WERI-Rb-1 (cell line): ENCODE measurements around the gene TXNDC16.

Experiments used
- DNase-seq: peaks from one replicate; pipeline ENCODE4 v3.0.0-alpha.2; 2020
- H3K27ac ChIP-seq: fragments of 250-450 bp; sonication (Bioruptor Pico); 2 replicates; pipeline ENCODE4 v1.5.1; 2020; ENCODE audit warnings: mild to moderate bottlenecking, moderate library complexity
- H3K27me3 ChIP-seq: fragments of 250-450 bp; sonication (Bioruptor Pico); 2 replicates; pipeline ENCODE4 v1.5.1; 2021; ENCODE audit warnings: mild to moderate bottlenecking, low read depth, moderate library complexity; ENCODE audit not compliant: insufficient read depth, severe bottlenecking
- H3K36me3 ChIP-seq: fragments of 250-450 bp; sonication (Bioruptor Pico); 2 replicates; pipeline ENCODE4 v1.5.1; 2020; ENCODE audit warnings: mild to moderate bottlenecking, moderate library complexity
- H3K4me3 ChIP-seq: 2 replicates; pipeline ENCODE4 v1.5.1; 2011; ENCODE audit warnings: low read depth, mild to moderate bottlenecking, control low read depth, low read length
- H3K9me3 ChIP-seq: fragments of 250-450 bp; sonication (Bioruptor Pico); 2 replicates; pipeline ENCODE4 v1.5.1; 2021; ENCODE audit warnings: mild to moderate bottlenecking, moderate library complexity; ENCODE audit not compliant: severe bottlenecking
- TF ChIP-seq, protein P1 (sequence below): IDR thresholded peaks from 2 replicates; pipeline ENCODE4 v1.5.1; 2011; ENCODE audit warnings: low read depth, mild to moderate bottlenecking, control low read depth, inconsistent platforms, low read length

TXNDC16 gene

DNA sequence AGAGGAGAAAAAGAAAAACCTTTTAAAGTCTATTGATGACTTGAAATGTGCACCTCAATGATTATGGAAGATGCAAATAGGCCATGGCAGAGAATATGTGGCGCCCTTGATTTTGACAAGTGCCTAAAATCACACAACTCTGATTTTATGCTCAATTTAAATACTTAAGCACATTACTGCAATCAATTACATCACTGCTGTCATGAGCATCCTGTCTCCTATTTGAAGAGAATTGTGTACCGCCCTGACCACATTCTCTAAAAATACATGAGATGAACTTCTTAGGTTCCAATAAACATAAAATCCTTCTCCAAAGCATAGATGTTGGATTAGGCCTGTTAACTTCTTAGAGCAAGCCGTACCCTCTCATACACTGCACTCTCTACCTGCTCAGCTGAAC is 1.6 kb downstream of the TXNDC16 start:
- no peak overlapping the region for H3K27ac ChIP-seq
- TF ChIP-seq, protein P1, sequence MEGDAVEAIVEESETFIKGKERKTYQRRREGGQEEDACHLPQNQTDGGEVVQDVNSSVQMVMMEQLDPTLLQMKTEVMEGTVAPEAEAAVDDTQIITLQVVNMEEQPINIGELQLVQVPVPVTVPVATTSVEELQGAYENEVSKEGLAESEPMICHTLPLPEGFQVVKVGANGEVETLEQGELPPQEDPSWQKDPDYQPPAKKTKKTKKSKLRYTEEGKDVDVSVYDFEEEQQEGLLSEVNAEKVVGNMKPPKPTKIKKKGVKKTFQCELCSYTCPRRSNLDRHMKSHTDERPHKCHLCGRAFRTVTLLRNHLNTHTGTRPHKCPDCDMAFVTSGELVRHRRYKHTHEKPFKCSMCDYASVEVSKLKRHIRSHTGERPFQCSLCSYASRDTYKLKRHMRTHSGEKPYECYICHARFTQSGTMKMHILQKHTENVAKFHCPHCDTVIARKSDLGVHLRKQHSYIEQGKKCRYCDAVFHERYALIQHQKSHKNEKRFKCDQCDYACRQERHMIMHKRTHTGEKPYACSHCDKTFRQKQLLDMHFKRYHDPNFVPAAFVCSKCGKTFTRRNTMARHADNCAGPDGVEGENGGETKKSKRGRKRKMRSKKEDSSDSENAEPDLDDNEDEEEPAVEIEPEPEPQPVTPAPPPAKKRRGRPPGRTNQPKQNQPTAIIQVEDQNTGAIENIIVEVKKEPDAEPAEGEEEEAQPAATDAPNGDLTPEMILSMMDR, result no peak
- no peak overlapping the region for H3K4me3 ChIP-seq
- H3K9me3 ChIP-seq, result no peaks in the 10 kb centered on the region
- H3K27me3 ChIP-seq, result no peaks in the 10 kb centered on the region
- DNase-seq, result no peak
- H3K36me3 ChIP-seq, result no peaks in the 10 kb centered on the region; the same call in 1 of the 2 replicates

DNA sequence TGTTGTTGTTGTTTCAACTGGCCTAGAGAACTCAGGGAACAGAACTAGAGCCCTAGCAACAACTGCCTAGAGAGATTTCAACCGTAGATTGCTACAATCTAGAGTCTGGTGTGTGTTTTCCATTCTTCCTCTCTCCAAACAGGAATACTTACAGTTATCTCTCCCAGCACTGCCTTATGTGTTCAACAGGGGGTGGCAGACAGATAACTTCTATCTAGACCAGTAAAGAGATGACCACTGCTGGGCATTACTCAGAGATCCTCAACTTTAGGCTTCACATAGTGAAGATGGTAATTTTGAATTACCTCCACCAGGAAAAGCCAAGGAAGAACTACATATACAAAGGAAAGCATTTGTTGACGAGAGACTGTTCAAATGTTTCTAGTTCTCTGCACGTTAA is 4.8 kb downstream of the TXNDC16 start:
- DNase-seq, result no peak
- Histone ChIP-seq H3K4me3 (no peak overlapping the region), H3K9me3 (no peaks in the 10 kb centered on the region), H3K27ac (no peak overlapping the region), H3K36me3 (peaks cover under 1% of the 10 kb centered on the region), H3K27me3 (no peaks in the 10 kb centered on the region)
- TF ChIP-seq, protein P1, result no peak

DNA sequence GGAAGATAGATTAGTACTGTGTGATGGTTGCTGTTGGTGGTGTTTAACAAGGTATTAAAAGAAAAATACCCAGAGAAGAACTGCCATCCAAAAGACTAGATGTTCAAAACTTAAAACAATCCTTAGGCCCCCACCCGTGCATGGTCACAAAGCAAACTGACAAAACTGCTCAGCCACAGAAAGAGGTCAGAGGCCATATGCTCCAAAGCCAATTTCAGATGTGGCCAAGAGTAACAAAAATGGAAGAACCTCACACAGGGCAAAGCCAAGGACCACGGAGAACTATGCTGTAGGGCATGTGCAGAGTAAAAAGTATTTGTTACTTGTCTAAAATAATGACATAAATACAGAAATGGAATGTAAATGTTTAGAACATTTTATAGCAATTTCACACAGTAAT is 5.3 kb downstream of the TXNDC16 start:
- H3K4me3 ChIP-seq, result no peak overlapping the region
- H3K9me3 ChIP-seq, result no peaks in the 10 kb centered on the region
- no peaks in the 10 kb centered on the region for H3K27me3 ChIP-seq
- DNase-seq, result no peak
- TF ChIP-seq, protein P1, result no peak
- H3K27ac ChIP-seq, result no peak overlapping the region
- H3K36me3 ChIP-seq, result peaks cover 4% of the 10 kb centered on the region

DNA sequence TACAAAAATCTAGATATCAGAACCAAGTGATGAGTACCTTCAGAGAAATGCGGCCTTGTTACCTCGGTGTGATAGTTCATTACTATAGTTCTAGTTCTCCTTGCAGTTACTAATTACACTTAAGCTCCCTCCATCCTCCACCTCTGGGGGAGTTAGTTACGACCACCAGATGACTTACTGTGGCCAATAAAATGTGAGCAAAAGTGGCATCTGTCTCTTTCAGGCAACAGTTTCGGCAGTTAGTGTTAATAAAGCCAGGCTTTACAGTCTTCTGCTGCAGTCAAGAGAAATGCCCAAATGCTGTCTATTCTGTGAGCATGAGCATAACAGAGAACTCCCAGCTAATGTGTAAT is 6.0 kb downstream of the TXNDC16 start:
- H3K27me3 ChIP-seq, result no peaks in the 10 kb centered on the region
- H3K4me3 ChIP-seq, result no peak overlapping the region
- TF ChIP-seq, protein P1, result no peak
- H3K9me3 ChIP-seq, result no peaks in the 10 kb centered on the region
- no peak for DNase-seq
- H3K36me3 ChIP-seq, result peaks cover 4% of the 10 kb centered on the region
- no peak overlapping the region for H3K27ac ChIP-seq

DNA sequence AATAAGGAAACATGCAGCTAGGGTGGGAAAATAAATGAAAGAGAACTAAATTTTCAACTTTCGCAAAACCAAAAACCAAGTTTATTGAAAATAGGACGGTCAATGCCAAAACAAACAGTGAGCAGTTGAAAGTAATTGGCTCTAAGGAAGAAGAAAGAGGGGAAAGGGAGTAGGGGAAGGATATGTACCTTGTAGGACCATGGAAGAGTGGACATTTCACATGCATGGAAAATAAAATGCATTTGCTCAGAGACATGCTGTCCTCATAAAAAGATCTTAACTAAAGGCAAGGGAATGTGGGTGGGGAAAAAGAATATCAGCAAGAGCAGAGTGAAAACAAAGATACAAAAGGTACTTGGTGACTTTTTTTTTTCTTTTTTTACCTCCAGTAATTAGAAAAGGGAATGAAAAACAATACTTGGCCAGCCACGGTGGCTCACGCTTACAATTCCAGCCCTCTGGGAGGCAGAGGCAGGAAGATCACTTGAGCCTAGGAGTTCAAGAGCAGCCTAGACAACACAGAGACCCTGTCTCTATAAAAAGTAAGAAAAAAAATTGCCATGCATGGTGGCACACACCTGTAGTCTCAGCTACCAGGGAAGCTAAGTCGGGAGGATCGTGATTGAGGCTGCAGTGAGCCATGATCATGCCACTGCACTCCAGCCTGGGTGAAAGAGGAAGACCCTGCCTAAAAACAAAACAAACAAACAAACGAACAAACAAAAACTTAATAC is 6.6 kb downstream of the TXNDC16 start:
- H3K27ac ChIP-seq, result no peak overlapping the region
- no peak for DNase-seq
- H3K27me3 ChIP-seq, result no peaks in the 10 kb centered on the region
- TF ChIP-seq, protein P1, result no peak
- peaks cover 4% of the 10 kb centered on the region for H3K36me3 ChIP-seq
- no peak overlapping the region for H3K4me3 ChIP-seq
- H3K9me3 ChIP-seq, result no peaks in the 10 kb centered on the region

DNA sequence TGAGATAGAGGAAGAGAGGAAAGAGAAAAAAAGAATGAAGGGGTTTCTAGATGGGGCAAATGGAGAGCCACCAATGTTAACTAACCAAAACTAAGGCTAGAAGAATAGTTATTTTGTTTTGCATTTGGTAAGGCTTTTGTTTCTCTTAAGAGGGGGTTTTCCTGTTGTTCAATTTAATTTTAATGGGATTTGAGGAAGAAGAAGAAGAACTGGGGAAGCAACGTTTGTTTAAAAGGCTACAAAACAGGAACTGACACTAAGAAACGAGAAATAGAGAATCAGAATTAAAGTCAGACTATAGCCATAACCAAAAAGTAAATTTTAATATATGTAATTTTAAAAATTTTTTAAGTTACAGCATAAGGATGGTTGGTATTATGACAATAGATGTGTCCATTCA is 13.7 kb downstream of the TXNDC16 start:
- H3K36me3 ChIP-seq, result peaks cover 30% of the 10 kb centered on the region
- DNase-seq, result no peak
- H3K4me3 ChIP-seq, result no peak overlapping the region
- TF ChIP-seq, protein P1, result no peak
- no peaks in the 10 kb centered on the region for H3K27me3 ChIP-seq
- no peaks in the 10 kb centered on the region for H3K9me3 ChIP-seq
- H3K27ac ChIP-seq, result no peak overlapping the region
